SK-N-SH (cell line): ENCODE measurements around the gene SMG1.
"Not testable (repeated sequence)": the region's sequence is repeated elsewhere in the genome, so short reads cannot be mapped to it uniquely, and the experiment has no call there.

Source experiments
- FOXM1 ChIP-seq: IDR thresholded peaks from 2 replicates; pipeline ENCODE4 v1.4.0; 2012; ENCODE audit warnings: low read depth, mild to moderate bottlenecking
- MXI1 ChIP-seq: IDR thresholded peaks from 2 replicates; pipeline ENCODE4 v1.6.1; 2012; ENCODE audit warnings: mild to moderate bottlenecking, low read depth, low read length, improper control_type of control experiment
- POLR2AphosphoS5 ChIP-seq: IDR thresholded peaks from 2 replicates; pipeline ENCODE4 v1.6.1; 2012; ENCODE audit warnings: low read depth, low read length
- RAD21 ChIP-seq: IDR thresholded peaks from 2 replicates; pipeline ENCODE4 v1.6.1; 2012; ENCODE audit warnings: mild to moderate bottlenecking, low read length
- RCOR1 ChIP-seq: fragments of 150-350 bp; IDR thresholded peaks from 2 replicates; pipeline ENCODE4 v1.6.1; 2017; ENCODE audit warnings: antibody characterized with exemption, low read length
- RFX5 ChIP-seq: IDR thresholded peaks from 2 replicates; pipeline ENCODE4 v1.6.1; 2012; ENCODE audit warnings: mild to moderate bottlenecking, improper control_type of control experiment, low read length
- SIN3A ChIP-seq: IDR thresholded peaks from 2 replicates; pipeline ENCODE4 v1.6.1; 2012; ENCODE audit warnings: low read depth, mild to moderate bottlenecking, low read length, moderate library complexity, borderline replicate concordance
- TAF1 ChIP-seq: IDR thresholded peaks from 2 replicates; pipeline ENCODE4 v1.6.1; 2012; ENCODE audit warnings: low read depth, mild to moderate bottlenecking, low read length, moderate library complexity, borderline replicate concordance
- TF ChIP-seq, protein P1 (sequence below): IDR thresholded peaks from 2 replicates; pipeline ENCODE4 v1.4.0; 2012; ENCODE audit warnings: low read depth, borderline replicate concordance
- TF ChIP-seq, protein P2 (sequence below): fragments of 200-600 bp; sonication (generic); IDR thresholded peaks from 2 replicates; pipeline ENCODE4 v1.6.1; 2017; ENCODE audit warnings: antibody characterized with exemption, mild to moderate bottlenecking, moderate library complexity

DNA sequence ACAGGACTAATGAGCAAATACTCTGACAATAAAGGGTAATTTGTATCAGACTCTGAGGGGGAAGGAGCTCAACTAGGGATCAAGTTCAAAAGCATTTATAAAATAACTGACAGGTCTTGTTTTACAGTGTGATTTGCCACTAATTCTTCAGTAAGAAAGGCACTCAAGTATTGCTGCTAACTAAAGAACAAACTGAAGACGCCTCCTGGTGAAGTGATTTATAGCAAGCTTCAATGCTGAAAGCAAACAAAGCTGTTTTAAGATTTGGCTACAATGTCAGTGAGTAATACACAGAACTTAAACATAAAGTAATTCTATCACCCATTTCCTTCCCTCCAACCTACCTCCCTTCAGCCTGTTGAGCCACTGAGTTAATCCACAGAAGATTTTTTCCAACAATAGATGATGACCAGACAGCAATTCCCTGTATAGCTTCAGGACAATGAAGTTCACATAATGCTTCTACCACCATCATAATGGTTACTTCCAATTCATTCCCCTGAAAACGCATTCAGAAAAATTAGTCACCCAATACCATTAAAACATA lies 59.9 kb downstream of the SMG1 start:
- TF ChIP-seq RCOR1, RFX5, MXI1, TAF1, FOXM1, SIN3A, RAD21, POLR2AphosphoS5: not testable (repeated sequence)
- TF ChIP-seq, protein P1, sequence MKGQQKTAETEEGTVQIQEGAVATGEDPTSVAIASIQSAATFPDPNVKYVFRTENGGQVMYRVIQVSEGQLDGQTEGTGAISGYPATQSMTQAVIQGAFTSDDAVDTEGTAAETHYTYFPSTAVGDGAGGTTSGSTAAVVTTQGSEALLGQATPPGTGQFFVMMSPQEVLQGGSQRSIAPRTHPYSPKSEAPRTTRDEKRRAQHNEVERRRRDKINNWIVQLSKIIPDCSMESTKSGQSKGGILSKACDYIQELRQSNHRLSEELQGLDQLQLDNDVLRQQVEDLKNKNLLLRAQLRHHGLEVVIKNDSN: not testable (repeated sequence)
- TF ChIP-seq, protein P2, sequence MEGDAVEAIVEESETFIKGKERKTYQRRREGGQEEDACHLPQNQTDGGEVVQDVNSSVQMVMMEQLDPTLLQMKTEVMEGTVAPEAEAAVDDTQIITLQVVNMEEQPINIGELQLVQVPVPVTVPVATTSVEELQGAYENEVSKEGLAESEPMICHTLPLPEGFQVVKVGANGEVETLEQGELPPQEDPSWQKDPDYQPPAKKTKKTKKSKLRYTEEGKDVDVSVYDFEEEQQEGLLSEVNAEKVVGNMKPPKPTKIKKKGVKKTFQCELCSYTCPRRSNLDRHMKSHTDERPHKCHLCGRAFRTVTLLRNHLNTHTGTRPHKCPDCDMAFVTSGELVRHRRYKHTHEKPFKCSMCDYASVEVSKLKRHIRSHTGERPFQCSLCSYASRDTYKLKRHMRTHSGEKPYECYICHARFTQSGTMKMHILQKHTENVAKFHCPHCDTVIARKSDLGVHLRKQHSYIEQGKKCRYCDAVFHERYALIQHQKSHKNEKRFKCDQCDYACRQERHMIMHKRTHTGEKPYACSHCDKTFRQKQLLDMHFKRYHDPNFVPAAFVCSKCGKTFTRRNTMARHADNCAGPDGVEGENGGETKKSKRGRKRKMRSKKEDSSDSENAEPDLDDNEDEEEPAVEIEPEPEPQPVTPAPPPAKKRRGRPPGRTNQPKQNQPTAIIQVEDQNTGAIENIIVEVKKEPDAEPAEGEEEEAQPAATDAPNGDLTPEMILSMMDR: peak; percentile 10; the same call in 1 of the 2 replicates
